Smooth muscle cell (in vitro differentiated cells): ENCODE data around the gene SAGE1. TPM values are rescaled to one million over a fixed set of nuclear protein-coding genes. Genes with fewer than 3 reads are reported as not detected.
"Not testable (repeated sequence)": the region's sequence is repeated elsewhere in the genome, so short reads cannot be mapped to it uniquely, and the experiment has no call there.

ENCODE experiments used
- DNase-seq: peaks from one replicate; lab custom pipeline; 2025; ENCODE audit not compliant: unreplicated experiment; lab: John Stamatoyannopoulos, UW
- H2AFZ ChIP-seq: fragments of 200-600 bp; sonication (generic); 2 replicates; pipeline ENCODE4 v1.6.0; 2016; ENCODE audit warnings: antibody characterized with exemption, low read depth, mild to moderate bottlenecking
- H3F3A ChIP-seq: fragments of 200-600 bp; sonication (generic); 2 replicates; pipeline ENCODE4 v1.6.0; 2017; ENCODE audit warnings: antibody characterized with exemption, low read depth
- H3K27ac ChIP-seq: fragments of 200-600 bp; sonication (generic); 2 replicates; pipeline ENCODE4 v1.5.1; 2016; ENCODE audit warnings: low read depth, mild to moderate bottlenecking
- H3K27me3 ChIP-seq: fragments of 200-600 bp; sonication (generic); 2 replicates; pipeline ENCODE4 v1.6.1; 2016; ENCODE audit warnings: low read depth, mild to moderate bottlenecking
- H3K36me3 ChIP-seq: fragments of 200-600 bp; sonication (generic); 2 replicates; pipeline ENCODE4 v1.5.1; 2016; ENCODE audit warnings: low read depth
- H3K4me1 ChIP-seq: fragments of 200-600 bp; sonication (generic); 2 replicates; pipeline ENCODE4 v1.5.1; 2016; ENCODE audit warnings: low read depth
- H3K4me2 ChIP-seq: fragments of 200-600 bp; sonication (generic); 2 replicates; pipeline ENCODE4 v1.6.0; 2016; ENCODE audit warnings: mild to moderate bottlenecking
- H3K4me3 ChIP-seq: fragments of 200-600 bp; sonication (generic); 2 replicates; pipeline ENCODE4 v1.5.1; 2016; ENCODE audit warnings: mild to moderate bottlenecking
- H3K79me2 ChIP-seq: fragments of 200-600 bp; sonication (generic); 2 replicates; pipeline ENCODE4 v1.6.0; 2016; ENCODE audit warnings: low read depth, mild to moderate bottlenecking
- H3K9ac ChIP-seq: fragments of 200-600 bp; sonication (generic); 2 replicates; pipeline ENCODE4 v1.6.0; 2016; ENCODE audit warnings: low read depth
- H3K9me3 ChIP-seq: fragments of 200-600 bp; sonication (generic); replicated peaks from 2 replicates; pipeline ENCODE4 v1.5.1; 2016; ENCODE audit warnings: low read depth
- H4K20me1 ChIP-seq: fragments of 200-600 bp; sonication (generic); 2 replicates; pipeline ENCODE4 v1.6.0; 2016; ENCODE audit warnings: low read depth
- CTCF ChIP-seq: fragments of 200-600 bp; sonication (generic); IDR thresholded peaks from 2 replicates; pipeline ENCODE4 v1.5.1; 2017; ENCODE audit warnings: borderline replicate concordance, mild to moderate bottlenecking, antibody characterized with exemption; ENCODE audit not compliant: insufficient read depth, poor library complexity, severe bottlenecking
- WGBS: methylation state at CpG from one replicate; pipeline ENCODE4 v1.1.7; 2016; ENCODE audit warnings: low lambda C conversion rate; 5-methylcytosine and 5-hydroxymethylcytosine counted together
- polyA plus RNA-seq: library from polyadenylated mRNA; unstranded; fragments of >200 nt; fragmentation: Nextera tagmentation; extraction: Ambion mirVana; gene quantifications from 2 replicates; pipeline ENCODE4 v1.2.1, GENCODE V29; 2016
- total RNA-seq: library from RNA; depleted of rRNA; stranded (reverse); fragments of >200 nt; gene quantifications from 2 replicates; pipeline ENCODE4 v1.2.3, GENCODE V29; 2014

SAGE1 gene
- not detected in 2 replicates for total RNA-seq
- not detected in 2 replicates for polyA plus RNA-seq

- H3K79me2 ChIP-seq = no peaks in the 10 kb centered on the region
- H3K9ac ChIP-seq = no peak within 1 kb of the TSS
- WGBS = 77% methylated on average over 22 of the region's 22 CpGs
- no peak within 1 kb of the TSS for H3K4me3 ChIP-seq
- no peak within 1 kb of the TSS for H3K4me2 ChIP-seq
- DNase-seq = no peak
- no peak within 1 kb of the TSS for H3K27ac ChIP-seq
- H3K27me3 ChIP-seq = no peaks in the 10 kb centered on the region
- H4K20me1 ChIP-seq = no peaks in the 10 kb centered on the region
- H3F3A ChIP-seq = no peaks in the 10 kb centered on the region
- no peaks in the 10 kb centered on the region for H3K36me3 ChIP-seq
- no peaks in the 10 kb centered on the region for H3K9me3 ChIP-seq
- TF ChIP-seq CTCF = no peak
- no peaks in the 10 kb centered on the region for H3K4me1 ChIP-seq
- H2AFZ ChIP-seq = no peak within 1 kb of the TSS
Measured at GRCh38 chrX:135893294-135893817, at the start of gene SAGE1, which contains the start of gene CT45A10. SAGE1 (plus strand) TSS chrX:135893716; CDS start chrX:135896243, 2,527 bp downstream. CT45A10 (minus strand) TSS chrX:135893444; CDS start chrX:135885344, 8,100 bp downstream.

- H3K9ac ChIP-seq, DNase-seq, H4K20me1 ChIP-seq, H3K4me2 ChIP-seq, H3K27me3 ChIP-seq, H2AFZ ChIP-seq, H3F3A ChIP-seq, H3K79me2 ChIP-seq, H3K9me3 ChIP-seq, H3K27ac ChIP-seq, H3K4me3 ChIP-seq, H3K4me1 ChIP-seq, H3K36me3 ChIP-seq: not testable (repeated sequence)
- WGBS = no CpG with 5 or more reads among the region's 17 CpGs
Measured at GRCh38 chrX:135854438-135854837, 39.1 kb upstream of the SAGE1 start, which contains the start of gene CT45A8. CT45A8 (minus strand) TSS chrX:135854538; CDS start chrX:135850783, 3,755 bp downstream.

- not testable (repeated sequence) for H3F3A ChIP-seq, H3K36me3 ChIP-seq, H3K9ac ChIP-seq, H3K4me3 ChIP-seq, H3K4me2 ChIP-seq, H3K4me1 ChIP-seq, H3K27me3 ChIP-seq, H4K20me1 ChIP-seq, H2AFZ ChIP-seq, H3K79me2 ChIP-seq, DNase-seq, H3K27ac ChIP-seq, H3K9me3 ChIP-seq
- WGBS = no CpG with 5 or more reads among the region's 17 CpGs
Measured at GRCh38 chrX:135871712-135872111, 21.8 kb upstream of the SAGE1 start, which contains the start of gene CT45A9. CT45A9 (minus strand) TSS chrX:135871812; CDS start chrX:135868061, 3,751 bp downstream.

- H3K9ac ChIP-seq, H3K27me3 ChIP-seq, H3K79me2 ChIP-seq, H3K9me3 ChIP-seq, H4K20me1 ChIP-seq, H3K4me3 ChIP-seq, H2AFZ ChIP-seq, H3K4me1 ChIP-seq, DNase-seq, H3K36me3 ChIP-seq, H3F3A ChIP-seq, H3K4me2 ChIP-seq, H3K27ac ChIP-seq: not testable (repeated sequence)
- WGBS = 64% methylated on average over 4 of the region's 5 CpGs
Measured at GRCh38 chrX:135882741-135883140, 10.8 kb upstream of the SAGE1 start.

GRCh38 chrX:135888230-135888629 lies 5.3 kb upstream of the SAGE1 start:
- H3K27me3 ChIP-seq, H4K20me1 ChIP-seq, H3K79me2 ChIP-seq, H3K4me2 ChIP-seq, H3K4me1 ChIP-seq, H3K27ac ChIP-seq, H2AFZ ChIP-seq, H3K4me3 ChIP-seq, H3K9ac ChIP-seq, DNase-seq, H3F3A ChIP-seq, H3K36me3 ChIP-seq, H3K9me3 ChIP-seq: not testable (repeated sequence)
- 84% methylated on average over 14 of the region's 18 CpGs for WGBS

- not testable (repeated sequence) for DNase-seq, H2AFZ ChIP-seq, H3K27ac ChIP-seq, H3K4me2 ChIP-seq, H3K4me1 ChIP-seq, H3K36me3 ChIP-seq, H3K79me2 ChIP-seq, H3K4me3 ChIP-seq, H3K9ac ChIP-seq, H3K9me3 ChIP-seq, H3K27me3 ChIP-seq, H4K20me1 ChIP-seq, H3F3A ChIP-seq
- 64% methylated on average over 11 of the region's 15 CpGs for WGBS
Measured at GRCh38 chrX:135888976-135889375, 4.5 kb upstream of the SAGE1 start.
